Measurements from ENCODE around the gene MAMDC4. TPM values are rescaled to one million over a fixed set of nuclear protein-coding genes. Genes with fewer than 3 reads are reported as not detected.

MAMDC4 gene
- total RNA-seq, 1 experiment from 2014 or later: 6.3 TPM

GRCh38 chr9:136875155-136875554 lies 23.0 kb downstream of the MAMDC4 start:
- TF ChIP-seq SIN3A (IDR thresholded peaks at IDR 0.05; ENCODE audit: borderline replicate concordance, insufficient read depth, low read depth, low read length) (no peak), REST (IDR thresholded peaks at IDR 0.05; ENCODE audit: insufficient read depth in 1 of 2, low read depth in 2 of 2, low read length in 1 of 2) (no peak), POLR2AphosphoS5 (IDR thresholded peaks at IDR 0.05; ENCODE audit: low read depth, low read length) (no peak), TCF7L2 (IDR thresholded peaks at IDR 0.05; ENCODE audit: low read depth, low read length) (no peak), CTCF (IDR thresholded peaks at IDR 0.05) (no peak)
- H3K4me1 ChIP-seq (ENCODE audit: control insufficient read depth, insufficient read depth, low read length): no peaks in the 10 kb centered on the region
- no TSS peak for BruUV-seq (replicated peaks)

GRCh38 chr9:136876476-136876875 lies 24.3 kb downstream of the MAMDC4 start:
- TF ChIP-seq SIN3A (IDR thresholded peaks at IDR 0.05; ENCODE audit: borderline replicate concordance, insufficient read depth, low read depth, low read length): no peak
- TF ChIP-seq CTCF (IDR thresholded peaks at IDR 0.05): no peak
- TF ChIP-seq POLR2AphosphoS5 (IDR thresholded peaks at IDR 0.05; ENCODE audit: low read depth, low read length): no peak
- no peak for TF ChIP-seq TCF7L2 (IDR thresholded peaks at IDR 0.05; ENCODE audit: low read depth, low read length)
- TF ChIP-seq REST (IDR thresholded peaks at IDR 0.05; ENCODE audit: insufficient read depth in 1 of 2, low read depth in 2 of 2, low read length in 1 of 2): no peak
- no peak for ATAC-seq
- no peaks in the 10 kb centered on the region for H3K27me3 ChIP-seq (ENCODE audit: control insufficient read depth, insufficient read depth, low read length)
- CTCF ChIA-PET: no interaction called here
- no TSS peak for BruUV-seq (replicated peaks)
- DNase-seq (ENCODE audit: low read depth, low spot score): no peak
- H3K4me3 ChIP-seq (ENCODE audit: low read depth in 2 of 2, low read length in 2 of 2): no peak overlapping the region
- H3K4me1 ChIP-seq (ENCODE audit: control insufficient read depth, insufficient read depth, low read length): peaks cover 2% of the 10 kb centered on the region
- no peaks in the 10 kb centered on the region for H3K36me3 ChIP-seq (ENCODE audit: control insufficient read depth, insufficient read depth, low read length)
- POLR2A ChIA-PET: no interaction called here
- intact Hi-C loops (cut with micrococcal nuclease; ENCODE audit: unreplicated experiment) (no loop called here), in situ Hi-C loops (cut with HindIII; ENCODE audit: low pct_unique_long_range_greater_than_20kb, low sequenced_read_pairs) (no loop called here)
- H3K27ac ChIP-seq (ENCODE audit: low read length): no peak overlapping the region
- peaks cover 6% of the 10 kb centered on the region; the same call in 1 of the 2 replicates for H3K9me3 ChIP-seq (ENCODE audit: control insufficient read depth, insufficient read depth, low read depth, low read length)

More at GRCh38 chr9:136875155-136875554, 23.0 kb downstream of the MAMDC4 start:
- ATAC-seq: no peak
- H3K27me3 ChIP-seq (ENCODE audit: control insufficient read depth, insufficient read depth, low read length): no peaks in the 10 kb centered on the region
- H3K9me3 ChIP-seq (ENCODE audit: control insufficient read depth, insufficient read depth, low read depth, low read length): peaks cover 6% of the 10 kb centered on the region; the same call in 1 of the 2 replicates
- in situ Hi-C loops (cut with HindIII; ENCODE audit: low pct_unique_long_range_greater_than_20kb, low sequenced_read_pairs) (no loop called here), intact Hi-C loops (cut with micrococcal nuclease; ENCODE audit: unreplicated experiment) (no loop called here)
- H3K36me3 ChIP-seq (ENCODE audit: control insufficient read depth, insufficient read depth, low read length): no peaks in the 10 kb centered on the region
- CTCF ChIA-PET: interaction anchor here (0.9 kb wide), 1 partner anchor 97 kb away, joined by 3 read pairs; no protein-coding TSS in a partner anchor
- no peak for DNase-seq (ENCODE audit: low read depth, low spot score)
- H3K27ac ChIP-seq (ENCODE audit: low read length): no peak overlapping the region
- H3K4me3 ChIP-seq (ENCODE audit: low read depth in 2 of 2, low read length in 2 of 2): no peak overlapping the region
- POLR2A ChIA-PET: no interaction called here
